Transverse colon (tissue), 3 donors: Measurements from ENCODE around the gene SMURF2.

Experiments
- CTCF ChIP-seq, 5 experiments: fragments of 200-600 bp in 3 of 5; fragments of 450-650 bp in 2 of 5; sonication (generic) in 3 of 5; IDR thresholded peaks; 1 replicate in 2 of 5; 2 replicates in 3 of 5; pipeline ENCODE4 v1.5.1; 2016 to 2017; ENCODE audit warnings: antibody characterized with exemption in 5 of 5, inconsistent platforms in 3 of 5, mild to moderate bottlenecking in 2 of 5, moderate library complexity in 1 of 5
- EP300 ChIP-seq: sonication (generic); formaldehyde crosslinking; IDR thresholded peaks from one replicate; pipeline ENCODE4 v1.6.1; 2017; ENCODE audit warnings: antibody characterized with exemption, low read depth
- POLR2A ChIP-seq: fragments of 450-650 bp; IDR thresholded peaks from one replicate; pipeline ENCODE4 v1.6.1; 2016; ENCODE audit warnings: antibody characterized with exemption, mild to moderate bottlenecking, moderate library complexity

- no peak for TF ChIP-seq CTCF (IDR thresholded peaks at IDR 0.05)
- TF ChIP-seq POLR2A: no peak
- no peak for TF ChIP-seq EP300
Observed at GRCh38 chr17:64519601-64520000, 142.5 kb downstream of the SMURF2 start.
